ENCODE measurements around the gene ZNF202.
"Not testable (repeated sequence)": the region's sequence is repeated elsewhere in the genome, so short reads cannot be mapped to it uniquely, and the experiment has no call there.

Gene ZNF202

GRCh38 chr11:123740787-123741158 is 687 bp downstream of the ZNF202 start:
- DNase-seq, result no peak

DNA sequence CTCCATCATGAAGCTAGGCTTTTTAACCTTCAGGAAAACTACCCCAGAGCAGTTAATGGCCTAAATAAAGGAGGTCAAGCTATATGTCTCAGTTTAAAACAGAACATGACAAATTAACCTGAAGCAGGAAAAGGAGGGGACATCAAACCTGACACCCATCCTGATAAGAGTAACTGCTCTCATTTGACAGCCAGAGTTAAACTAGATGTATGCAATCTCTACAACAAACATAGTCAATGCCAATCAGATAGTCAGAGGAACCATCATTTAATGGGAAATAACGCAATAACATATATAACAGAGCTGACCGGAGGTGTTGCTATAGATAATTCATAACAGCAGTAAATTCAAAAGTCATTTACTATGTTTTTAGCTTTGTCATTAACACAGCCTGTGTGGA is 3.1 kb downstream of the ZNF202 start:
- no peak for DNase-seq

- no peak for DNase-seq
These were observed 4.7 kb downstream of the ZNF202 start for GRCh38 chr11:123736769-123737168.

GRCh38 chr11:123729602-123730001 is 11.9 kb downstream of the ZNF202 start:
- no peak for DNase-seq

- DNase-seq, result no peak
These were observed 15.3 kb downstream of the ZNF202 start for GRCh38 chr11:123725995-123726655.

DNA sequence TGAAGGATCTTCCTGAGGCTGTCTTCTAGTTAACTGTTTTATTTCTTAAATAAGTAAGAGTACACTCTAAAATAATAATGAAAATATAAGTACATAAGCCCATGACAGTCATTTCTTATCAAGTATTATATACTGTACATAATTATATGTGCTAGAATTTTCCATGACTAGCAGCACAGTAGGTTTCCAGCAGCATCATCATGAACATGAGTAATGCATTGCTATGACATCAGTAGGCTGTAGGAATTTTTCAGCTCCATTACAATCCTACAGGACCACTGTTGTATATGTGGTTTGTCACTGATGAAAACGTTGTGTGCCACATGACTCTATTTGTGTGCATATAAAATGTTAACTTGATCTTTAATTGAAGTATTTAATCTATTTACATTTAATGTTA is 22.0 kb downstream of the ZNF202 start:
- DNase-seq, result no peak

DNA sequence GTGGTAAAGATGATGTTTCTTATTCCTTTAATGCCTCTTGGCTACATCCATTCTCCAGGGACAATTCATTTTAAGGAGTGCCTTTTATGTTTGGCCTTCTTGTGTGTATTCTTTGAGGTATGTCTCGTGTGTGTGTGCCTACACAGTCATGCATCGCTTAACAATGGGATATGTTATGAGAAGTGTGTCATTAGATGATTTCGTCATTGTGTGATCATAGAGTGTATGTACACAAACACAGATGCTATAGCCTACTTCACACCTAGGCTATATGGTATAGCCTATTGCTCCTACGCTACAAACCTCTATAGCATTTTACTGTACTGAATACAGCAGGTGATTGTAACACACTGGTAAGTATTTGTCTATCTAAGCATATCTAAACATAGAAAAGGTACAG is 23.0 kb downstream of the ZNF202 start:
- no peak for DNase-seq

DNA sequence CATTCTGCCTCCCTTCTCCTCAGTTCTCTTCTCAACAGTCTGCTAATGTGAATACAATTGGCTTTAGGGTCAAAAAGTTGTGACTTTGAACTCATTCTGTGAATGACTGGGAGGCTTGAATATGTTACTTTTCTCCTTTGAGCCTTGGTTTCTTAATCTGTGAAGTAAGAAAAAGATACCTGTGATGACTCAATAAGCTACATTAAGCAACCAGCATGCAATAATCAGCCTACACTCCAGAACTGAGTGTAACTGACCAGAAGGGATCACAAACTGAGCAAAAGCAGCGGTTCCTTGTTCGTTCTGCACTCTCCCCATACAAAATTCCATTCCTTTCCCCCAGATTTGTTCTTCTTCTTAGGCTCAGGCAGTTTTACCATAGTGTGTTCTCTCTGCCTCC is 23.4 kb downstream of the ZNF202 start:
- no peak for DNase-seq

DNA sequence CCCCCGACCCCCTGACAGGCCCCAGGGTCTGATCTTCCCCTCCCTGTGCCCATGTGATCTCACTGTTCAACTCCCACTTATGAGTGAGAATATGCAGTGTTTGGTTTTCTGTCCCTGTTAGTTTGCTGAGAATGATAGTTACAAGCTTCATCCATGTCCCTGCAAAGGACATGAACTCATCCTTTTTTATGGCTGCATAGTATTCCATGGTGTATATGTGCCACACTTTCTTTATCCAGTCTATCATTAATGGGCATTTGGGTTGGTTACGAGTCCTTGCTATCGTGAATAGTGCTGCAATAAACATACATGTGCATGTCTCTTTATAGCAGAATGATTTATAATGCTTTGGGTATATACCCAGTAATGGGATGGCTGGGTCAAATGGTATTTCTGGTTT is 28.8 kb downstream of the ZNF202 start:
- DNase-seq, result not testable (repeated sequence)

DNA sequence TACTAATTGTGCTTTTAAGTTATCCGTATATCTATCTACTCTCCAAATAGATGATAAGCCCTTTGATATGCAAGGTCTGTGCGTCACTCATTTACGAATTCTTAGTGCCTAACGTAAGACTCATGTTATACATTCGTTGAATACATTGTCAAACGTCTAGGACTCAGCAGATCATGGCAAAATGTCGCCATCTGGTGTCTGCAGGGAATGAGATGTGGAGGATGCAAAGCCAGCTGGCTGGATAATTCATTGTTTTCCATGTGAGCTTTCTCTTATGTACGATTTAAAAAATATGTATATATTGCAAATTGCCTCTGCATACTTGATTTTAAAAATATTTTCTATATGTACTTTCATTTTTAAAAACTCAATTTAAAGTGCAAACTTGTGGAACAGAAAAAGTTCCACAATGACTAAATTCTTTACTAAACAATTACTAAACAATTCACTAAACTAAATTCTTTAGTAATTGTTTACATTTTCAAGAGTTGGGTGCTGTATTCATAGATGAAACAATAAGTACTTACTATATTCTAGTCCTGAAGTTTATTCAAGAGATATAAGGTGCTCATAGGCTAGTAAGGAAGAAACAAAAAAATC is 33.8 kb downstream of the ZNF202 start:
- peak; percentile 45 for DNase-seq

DNA sequence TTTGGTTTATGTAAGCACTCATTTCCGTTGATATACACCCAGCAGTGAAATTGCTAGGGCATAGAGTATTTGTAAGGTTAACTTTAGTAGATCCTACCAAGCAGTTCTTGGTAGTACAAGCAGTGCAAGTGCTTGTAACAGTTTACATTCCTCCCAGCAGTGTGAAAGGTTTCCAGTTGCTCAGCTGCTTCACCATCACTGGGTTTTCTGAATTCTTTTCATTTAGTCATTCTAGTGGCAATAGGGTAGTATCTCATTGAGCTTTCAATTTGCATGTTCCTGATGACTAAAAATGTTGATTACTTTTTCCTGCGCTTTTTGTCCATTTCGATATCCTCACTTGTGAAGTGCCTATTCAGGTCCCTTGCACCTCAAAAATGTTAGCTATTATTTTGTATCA is 34.3 kb downstream of the ZNF202 start:
- no peak for DNase-seq

DNA sequence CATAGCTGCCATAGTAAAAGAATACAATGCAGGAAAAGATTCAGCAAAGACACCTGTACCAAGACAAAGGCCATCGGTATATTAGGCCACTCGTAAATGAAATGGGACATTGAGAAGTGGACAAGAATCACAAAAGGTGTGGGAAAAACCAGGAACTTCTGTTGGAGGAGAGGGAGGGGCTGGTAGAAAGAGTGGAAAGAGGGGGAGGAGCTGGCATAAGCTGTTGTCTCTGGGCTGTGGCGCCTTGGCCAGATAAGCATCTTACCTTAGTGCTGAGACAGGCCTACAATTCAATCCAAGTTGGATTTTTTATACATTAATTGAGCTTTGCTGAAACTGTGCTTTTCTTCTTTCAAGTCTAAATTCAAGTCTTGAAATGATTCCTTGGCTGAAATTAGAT is 37.1 kb downstream of the ZNF202 start:
- no peak for DNase-seq

DNA sequence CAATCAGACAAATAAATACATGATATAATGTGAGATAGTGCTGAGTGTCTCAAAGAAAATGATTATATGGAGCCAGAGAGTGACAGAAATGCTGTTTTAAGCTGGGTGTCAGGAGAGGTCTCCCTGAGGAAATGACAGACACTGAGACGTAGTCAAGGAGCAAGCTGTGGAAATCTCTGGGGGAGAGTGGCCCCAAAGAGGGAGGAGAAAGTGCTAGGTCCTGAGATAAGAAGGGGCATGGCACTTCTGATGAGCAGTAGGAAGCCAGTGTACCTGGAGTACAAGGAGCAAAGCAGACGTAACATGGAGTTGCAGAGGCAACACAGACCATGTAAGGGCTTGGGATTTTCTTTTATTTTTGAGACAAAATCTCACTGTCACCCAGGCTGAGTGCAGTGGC is 38.8 kb downstream of the ZNF202 start:
- no peak for DNase-seq

- DNase-seq, result no peak
These were observed 39.3 kb downstream of the ZNF202 start for GRCh38 chr11:123702139-123702538.

- DNase-seq, result no peak
These were observed 40.7 kb downstream of the ZNF202 start for GRCh38 chr11:123700772-123701171.

DNA sequence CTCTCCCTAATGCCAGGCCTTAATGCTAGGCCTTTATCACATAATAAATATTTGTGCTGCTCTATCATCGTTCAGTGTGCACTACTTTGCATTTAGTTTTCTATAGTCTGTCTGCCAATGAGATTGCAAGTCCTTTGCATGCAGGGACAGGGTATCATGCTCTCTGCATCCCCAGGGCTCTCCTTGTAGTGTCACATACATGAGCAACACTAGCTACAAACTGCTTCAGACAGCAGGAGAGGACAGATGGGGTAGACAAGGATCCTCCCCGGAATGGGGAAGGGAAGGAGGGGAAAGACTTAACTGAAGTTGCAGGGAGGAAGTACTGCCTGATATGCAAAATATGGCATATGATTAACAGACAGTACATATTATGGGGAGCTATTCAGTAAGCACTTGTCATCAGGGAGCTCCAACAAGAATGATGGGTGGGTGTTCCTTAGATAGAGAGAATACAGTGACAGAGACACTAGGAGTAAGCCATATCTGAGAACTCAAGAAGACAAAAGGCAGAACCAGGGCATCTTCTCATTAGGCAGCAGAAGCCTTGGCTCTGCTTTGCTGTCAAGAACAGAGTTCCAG is 42.8 kb downstream of the ZNF202 start:
- DNase-seq, result no peak

DNA sequence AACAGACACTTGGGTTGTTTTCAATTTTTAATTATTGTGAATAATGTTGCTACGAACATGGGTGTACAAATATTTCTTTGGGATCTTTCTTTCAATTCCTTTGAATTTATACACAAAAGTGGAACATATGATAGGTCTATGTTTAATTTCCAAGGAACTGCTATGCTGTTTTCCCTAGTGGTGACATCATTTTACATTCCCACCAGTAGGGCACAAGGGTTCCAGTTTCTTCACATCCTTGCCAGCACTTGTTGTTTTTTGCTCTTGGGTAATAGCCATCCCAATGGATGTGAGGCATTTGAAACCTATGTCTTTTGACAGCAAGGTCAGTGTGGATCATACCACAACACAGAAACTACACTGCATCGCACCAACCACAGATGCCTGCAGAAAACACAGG is 45.3 kb downstream of the ZNF202 start:
- no peak for DNase-seq

GRCh38 chr11:123695231-123695630 is 46.2 kb downstream of the ZNF202 start:
- no peak for DNase-seq

GRCh38 chr11:123694551-123694950 is 46.9 kb downstream of the ZNF202 start:
- DNase-seq, result no peak

DNA sequence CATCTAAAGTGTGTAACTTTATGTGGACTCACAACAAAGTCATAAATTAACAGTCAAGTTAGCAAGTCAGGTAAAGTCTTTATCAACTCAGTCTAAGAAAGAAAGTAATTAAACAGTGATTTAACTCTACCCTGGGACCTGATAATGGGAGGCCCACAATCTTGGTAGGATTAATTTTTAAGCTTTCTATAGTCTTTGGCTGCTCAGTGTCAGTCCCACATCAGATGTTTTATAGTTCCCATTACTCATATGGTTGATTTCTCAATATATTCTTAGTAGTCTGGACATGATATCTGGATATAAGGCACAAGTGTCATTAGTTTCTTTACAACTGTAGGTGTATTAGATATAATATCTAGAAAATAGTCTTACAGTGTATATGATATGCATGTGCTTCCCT is 48.5 kb downstream of the ZNF202 start:
- no peak for DNase-seq

DNA sequence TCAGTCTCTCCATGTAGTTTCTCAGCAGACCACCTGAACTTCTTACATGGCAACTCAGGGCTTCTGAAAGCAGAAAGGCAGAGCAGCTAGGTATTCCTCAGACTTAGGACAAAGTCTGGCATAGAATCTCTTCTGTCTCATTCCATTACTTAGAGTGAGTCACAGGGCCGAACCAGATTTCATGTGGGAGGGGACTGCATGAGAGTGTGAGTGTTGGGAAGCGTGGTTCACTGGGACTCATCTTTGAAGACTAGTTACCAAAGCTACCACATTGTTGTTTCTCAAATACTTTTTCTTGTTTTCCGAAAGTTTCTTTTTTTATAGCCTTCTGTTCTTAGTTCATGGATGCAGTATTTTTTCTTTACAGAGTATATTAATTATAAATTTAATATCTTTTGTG is 51.0 kb downstream of the ZNF202 start:
- DNase-seq, result no peak

- no peak for DNase-seq
These were observed 56.9 kb downstream of the ZNF202 start for GRCh38 chr11:123684601-123685000.

GRCh38 chr11:123683428-123684170 is 57.9 kb downstream of the ZNF202 start:
- no peak for DNase-seq
